ENCODE measurements around the gene ZNF598. TPM values are rescaled to one million over a fixed set of nuclear protein-coding genes. Genes with fewer than 3 reads are reported as not detected.

The ZNF598 gene
- total RNA-seq, 1 experiment from 2014 or later = 85.7 TPM

- Histone ChIP-seq H3K9me3 (ENCODE audit: control insufficient read depth, insufficient read depth, low read depth, low read length) (no peaks in the 10 kb centered on the region), H3K27me3 (ENCODE audit: control insufficient read depth, insufficient read depth, low read length) (no peaks in the 10 kb centered on the region), H3K4me1 (ENCODE audit: control insufficient read depth, insufficient read depth, low read length) (peaks cover 43% of the 10 kb centered on the region), H3K27ac (ENCODE audit: low read length) (peak overlapping the region; percentile 91), H3K4me3 (ENCODE audit: low read depth in 2 of 2, low read length in 2 of 2) (peak overlapping the region; percentile 85 to 94), H3K36me3 (ENCODE audit: control insufficient read depth, insufficient read depth, low read length) (no peaks in the 10 kb centered on the region; the same call in 1 of the 2 replicates)
- no TSS peak for BruUV-seq (replicated peaks)
- DNase-seq (ENCODE audit: low read depth, low spot score) = no peak
- ChIA-PET POLR2A (no interaction called here), CTCF (no interaction called here)
- intact Hi-C loops (cut with micrococcal nuclease; ENCODE audit: unreplicated experiment) (no loop called here), in situ Hi-C loops (cut with HindIII; ENCODE audit: low pct_unique_long_range_greater_than_20kb, low sequenced_read_pairs) (no loop called here)
- TF ChIP-seq REST (IDR thresholded peaks at IDR 0.05; ENCODE audit: insufficient read depth in 1 of 2, low read depth in 2 of 2, low read length in 1 of 2) = no peak
- 0 out of 2 replicates have a peak, but pooled peaks have one; percentile 47 for TF ChIP-seq SIN3A (IDR thresholded peaks at IDR 0.05; ENCODE audit: borderline replicate concordance, insufficient read depth, low read depth, low read length)
- ATAC-seq = peak; percentile 39
Observed at GRCh38 chr16:2009164-2009711, 383 bp downstream of the ZNF598 start.

DNA sequence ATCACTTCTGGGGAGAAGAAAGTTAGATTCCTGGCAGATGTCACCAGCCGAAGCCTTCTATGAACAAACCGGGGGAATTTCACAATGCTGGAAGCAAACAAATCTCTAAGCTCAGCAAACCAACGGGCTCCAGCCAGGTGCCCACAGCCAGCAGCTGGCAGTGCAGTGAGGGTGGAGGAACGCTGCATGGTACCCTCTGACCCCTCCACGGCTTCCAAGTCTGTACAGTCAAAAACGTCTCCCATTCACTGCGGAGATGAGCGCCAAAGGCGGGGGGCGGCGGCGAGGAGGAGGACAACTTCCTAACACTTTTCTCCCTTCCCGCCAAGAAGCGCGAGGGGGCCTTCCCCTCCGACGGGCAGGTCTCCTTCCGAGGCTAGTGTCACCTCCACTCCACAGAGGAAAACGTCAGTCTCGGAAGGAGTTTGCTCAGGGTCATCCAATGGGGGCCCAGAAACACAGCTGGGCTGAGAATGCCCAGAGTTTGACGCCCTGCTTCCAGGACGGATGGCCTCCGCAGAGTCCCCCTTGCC, 924 bp downstream of the ZNF598 start:
- peak overlapping the region; percentile 91 for H3K27ac ChIP-seq (ENCODE audit: low read length)
- no peak for DNase-seq (ENCODE audit: low read depth, low spot score)
- H3K27me3 ChIP-seq (ENCODE audit: control insufficient read depth, insufficient read depth, low read length) = no peaks in the 10 kb centered on the region
- H3K4me3 ChIP-seq (ENCODE audit: low read depth in 2 of 2, low read length in 2 of 2) = peak overlapping the region; percentile 85 to 94
- no TSS peak for BruUV-seq (replicated peaks)
- intact Hi-C loops (cut with micrococcal nuclease; ENCODE audit: unreplicated experiment) (no loop called here), in situ Hi-C loops (cut with HindIII; ENCODE audit: low pct_unique_long_range_greater_than_20kb, low sequenced_read_pairs) (no loop called here)
- no peaks in the 10 kb centered on the region for H3K9me3 ChIP-seq (ENCODE audit: control insufficient read depth, insufficient read depth, low read depth, low read length)
- TF ChIP-seq REST (IDR thresholded peaks at IDR 0.05; ENCODE audit: insufficient read depth in 1 of 2, low read depth in 2 of 2, low read length in 1 of 2) (no peak), SIN3A (IDR thresholded peaks at IDR 0.05; ENCODE audit: borderline replicate concordance, insufficient read depth, low read depth, low read length) (no peak), TCF7L2 (IDR thresholded peaks at IDR 0.05; ENCODE audit: low read depth, low read length) (no peak), POLR2AphosphoS5 (IDR thresholded peaks at IDR 0.05; ENCODE audit: low read depth, low read length) (no peak), CTCF (IDR thresholded peaks at IDR 0.05) (no peak)
- POLR2A ChIA-PET = interaction anchor here (0.6 kb wide), 1 partner anchor 12 kb away, joined by 3 read pairs; no protein-coding TSS in a partner anchor
- ATAC-seq = no peak
- CTCF ChIA-PET = no interaction called here
- H3K36me3 ChIP-seq (ENCODE audit: control insufficient read depth, insufficient read depth, low read length) = no peaks in the 10 kb centered on the region; the same call in 1 of the 2 replicates
- peaks cover 47% of the 10 kb centered on the region for H3K4me1 ChIP-seq (ENCODE audit: control insufficient read depth, insufficient read depth, low read length)
